ENCODE results near the gene SMG9. TPM values are rescaled to one million over a fixed set of nuclear protein-coding genes. Genes with fewer than 3 reads are reported as not detected.

Gene SMG9
- polyA plus RNA-seq, 1 of the 3 experiments (the other 2 are of a cell fraction) = 24.3 TPM

GRCh38 chr19:43777163-43777695 is 22.5 kb upstream of the SMG9 start (continued):
- no peak for TF ChIP-seq RCOR1 (IDR thresholded peaks at IDR 0.05; ENCODE audit: low read length)
- no peak for TF ChIP-seq POLR2AphosphoS5 (IDR thresholded peaks at IDR 0.05; ENCODE audit: low read depth, low read length)

- WGBS (ENCODE audit: low lambda C conversion rate) = 88% methylated on average over 11 of the region's 11 CpGs
- ChIA-PET CTCF (interaction anchor here (1.1 to 7.6 kb wide), 6 partner anchors 9 to 31 kb away, joined by 3 to 62 read pairs (median 10); no protein-coding TSS in a partner anchor), POLR2A (no interaction called here)
- Histone ChIP-seq H3K4me1 (ENCODE audit: control insufficient read depth in 1 of 2, insufficient read depth in 2 of 2, low read depth in 1 of 2, low read length in 1 of 2) (peaks cover 18 to 19% of the 10 kb centered on the region in 2 experiments; a peak in 3 of 4 replicates), H3K79me2 (ENCODE audit: insufficient read depth) (no peaks in the 10 kb centered on the region), H3K9me3 (no peaks in the 10 kb centered on the region), H3K4me2 (no peak overlapping the region), H2AFZ (ENCODE audit: low read depth) (no peak overlapping the region), H3F3A (replicated peaks; ENCODE audit: insufficient read depth) (peaks cover 6% of the 10 kb centered on the region), H4K20me1 (ENCODE audit: insufficient read depth) (no peaks in the 10 kb centered on the region), H3K27ac (ENCODE audit: low read depth in 2 of 2, low read length in 1 of 2) (no peak overlapping the region), H3K27me3 (ENCODE audit: insufficient read depth) (no peaks in the 10 kb centered on the region), H3K36me3 (replicated peaks in 1 of 2; ENCODE audit: control insufficient read depth in 1 of 2, insufficient read depth in 2 of 2, low read length in 1 of 2) (no peaks in the 10 kb centered on the region), H3K9me2 (no peaks in the 10 kb centered on the region), H3K9ac (no peak overlapping the region), H3K4me3 (ENCODE audit: low read depth in 2 of 2, low read length in 1 of 2) (no peak overlapping the region)
- DNase-seq = no peak
- no peak for TF ChIP-seq SIN3A (IDR thresholded peaks at IDR 0.05; ENCODE audit: borderline replicate concordance, low read depth, low read length)
- no peak for TF ChIP-seq CTCF (IDR thresholded peaks at IDR 0.05)
- TF ChIP-seq FOXJ3 (CRISPR knock-in tag; IDR thresholded peaks at IDR 0.05) = no peak
- TF ChIP-seq RCOR1 (IDR thresholded peaks at IDR 0.05; ENCODE audit: low read length) = no peak
- no peak for TF ChIP-seq GABPA (IDR thresholded peaks at IDR 0.05; ENCODE audit: low read depth)
- TF ChIP-seq ZBTB33 (IDR thresholded peaks at IDR 0.05; ENCODE audit: borderline replicate concordance, low read depth) = no peak
- TF ChIP-seq MXI1 (IDR thresholded peaks at IDR 0.05; ENCODE audit: low read depth, low read length) = no peak
- no peak for TF ChIP-seq REST (IDR thresholded peaks at IDR 0.05; ENCODE audit: low read depth, low read length)
- TF ChIP-seq ELF1 (IDR thresholded peaks at IDR 0.05) = no peak
- TF ChIP-seq EZH2phosphoT487 (IDR thresholded peaks at IDR 0.05; ENCODE audit: borderline replicate concordance, low read depth) = no peak
- no peak for TF ChIP-seq TEAD4 (IDR thresholded peaks at IDR 0.05; ENCODE audit: borderline replicate concordance, insufficient read depth)
- TF ChIP-seq NRF1 (IDR thresholded peaks at IDR 0.05; ENCODE audit: low read depth, low read length) = no peak
- no peak for TF ChIP-seq RAD21 (IDR thresholded peaks at IDR 0.05; ENCODE audit: low read length)
These were observed 21.5 kb upstream of the SMG9 start for GRCh38 chr19:43776286-43776685.

Data from SK-N-SH (cell line).